HFFc6 (cell line): Measurements from ENCODE around the gene DNAJC24. TPM values are rescaled to one million over a fixed set of nuclear protein-coding genes. Genes with fewer than 3 reads are reported as not detected.

ENCODE experiments used
- DNase-seq: peaks from one replicate; pipeline ENCODE4 v3.0.0-alpha.2; 2018
- H3K27ac Mint-ChIP-seq: 2 replicates; pipeline ENCODE4 v1.8.0; 2020; ENCODE audit warnings: mild to moderate bottlenecking, mixed read lengths
- H3K27me3 Mint-ChIP-seq: 2 replicates; pipeline ENCODE4 v1.8.0; 2021; ENCODE audit warnings: mild to moderate bottlenecking, moderate library complexity, mixed read lengths; ENCODE audit not compliant: insufficient read depth
- H3K36me3 Mint-ChIP-seq: 2 replicates; pipeline ENCODE4 v1.8.0; 2021; ENCODE audit warnings: low read depth, mixed read lengths
- H3K4me1 Mint-ChIP-seq: 2 replicates; pipeline ENCODE4 v1.8.0; 2020; ENCODE audit warnings: low read depth, mixed read lengths
- H3K4me3 Mint-ChIP-seq: 2 replicates; pipeline ENCODE4 v1.8.0; 2020; ENCODE audit warnings: mild to moderate bottlenecking, moderate library complexity, mixed read lengths
- H3K9me3 Mint-ChIP-seq: 2 replicates; pipeline ENCODE4 v1.8.0; 2020; ENCODE audit warnings: mild to moderate bottlenecking, mixed read lengths
- CTCF ChIP-seq: fragments of 200-600 bp; sonication (generic); IDR thresholded peaks from 2 replicates; pipeline ENCODE4 v1.5.0; 2021; ENCODE audit warnings: antibody characterized with exemption, mild to moderate bottlenecking
- total RNA-seq, 6 experiments: library from RNA; stranded (reverse); fragmentation: NEBNext Ultra II Directional; extraction: Animal tissue kit (Norgen Biotek cat#: 25700); gene quantifications; 2 replicates in 1 of 6; 3 replicates in 5 of 6; pipeline ENCODE4 v1.2.3, GENCODE V29; 2021

Gene DNAJC24
- total RNA-seq, 6 experiments from 2014 or later = 15.7 to 19.9 (median 17.6) TPM

- no peak for DNase-seq
- TF ChIP-seq CTCF = no peak
- Mint-ChIP-seq H3K4me1 (no peaks in the 10 kb centered on the region), H3K4me3 (no peak overlapping the region), H3K27ac (no peak overlapping the region), H3K27me3 (peaks cover 7% of the 10 kb centered on the region), H3K36me3 (no peaks in the 10 kb centered on the region), H3K9me3 (no peaks in the 10 kb centered on the region)
These were observed 14.5 kb upstream of the DNAJC24 start for GRCh38 chr11:31355131-31355530.

DNA sequence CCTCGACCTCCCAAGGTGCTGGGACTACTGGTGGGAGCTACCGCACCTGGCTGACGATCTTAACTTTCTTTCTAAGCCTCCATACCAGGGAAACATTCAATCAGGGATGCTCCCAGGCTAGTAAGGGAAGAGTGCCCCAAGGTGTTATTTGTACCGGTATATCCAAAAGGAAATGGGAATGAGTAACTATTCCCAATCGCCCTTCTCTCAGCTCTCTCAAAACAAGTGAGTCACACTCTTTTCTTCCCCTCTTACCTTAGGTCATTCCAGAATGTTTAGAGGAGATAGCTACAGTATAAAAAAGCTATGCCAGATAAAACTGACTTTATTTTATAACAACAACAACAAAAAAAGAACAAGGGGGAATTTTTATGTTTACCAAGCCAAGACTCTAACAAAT, 13.8 kb upstream of the DNAJC24 start:
- no peak overlapping the region for H3K4me3 Mint-ChIP-seq
- TF ChIP-seq CTCF = no peak
- no peaks in the 10 kb centered on the region for H3K36me3 Mint-ChIP-seq
- H3K27me3 Mint-ChIP-seq = peaks cover 7% of the 10 kb centered on the region
- DNase-seq = no peak
- no peaks in the 10 kb centered on the region for H3K4me1 Mint-ChIP-seq
- H3K9me3 Mint-ChIP-seq = no peaks in the 10 kb centered on the region
- no peak overlapping the region for H3K27ac Mint-ChIP-seq

GRCh38 chr11:31361743-31362142, 7.9 kb upstream of the DNAJC24 start:
- no peaks in the 10 kb centered on the region for H3K4me1 Mint-ChIP-seq
- H3K27me3 Mint-ChIP-seq = peaks cover 5% of the 10 kb centered on the region
- no peak for DNase-seq
- no peaks in the 10 kb centered on the region for H3K36me3 Mint-ChIP-seq
- no peak for TF ChIP-seq CTCF
- no peak overlapping the region for H3K27ac Mint-ChIP-seq
- no peak overlapping the region for H3K4me3 Mint-ChIP-seq
- H3K9me3 Mint-ChIP-seq = no peaks in the 10 kb centered on the region

DNA sequence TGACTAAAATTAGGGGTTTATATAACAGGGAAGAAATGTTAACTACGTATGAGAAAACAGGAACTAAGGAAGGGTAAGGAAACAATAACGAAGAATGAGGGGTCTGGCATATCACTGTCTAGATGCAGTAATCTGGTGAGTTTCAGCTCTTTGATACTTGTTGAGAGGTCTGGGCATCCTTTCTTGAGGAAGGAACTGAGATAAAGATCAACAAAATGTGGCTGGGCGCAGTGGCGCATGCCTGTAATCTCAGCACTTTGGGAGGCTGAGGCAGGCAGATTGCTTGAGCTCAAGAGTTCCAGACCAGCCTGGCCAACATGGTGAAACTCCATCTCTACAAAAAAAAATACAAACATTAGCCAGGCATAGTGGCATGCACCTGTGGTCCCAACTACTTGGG, 2.9 kb upstream of the DNAJC24 start:
- Mint-ChIP-seq H3K27me3 (peaks cover 3% of the 10 kb centered on the region; the same call in 1 of the 2 replicates), H3K9me3 (no peaks in the 10 kb centered on the region), H3K4me1 (peaks cover 22% of the 10 kb centered on the region), H3K36me3 (no peaks in the 10 kb centered on the region), H3K4me3 (no peak overlapping the region), H3K27ac (no peak overlapping the region)
- no peak for DNase-seq
- TF ChIP-seq CTCF = no peak

GRCh38 chr11:31375879-31376278, 6.2 kb downstream of the DNAJC24 start:
- H3K4me3 Mint-ChIP-seq = no peak overlapping the region
- peaks cover 7% of the 10 kb centered on the region for H3K4me1 Mint-ChIP-seq
- H3K9me3 Mint-ChIP-seq = no peaks in the 10 kb centered on the region
- no peaks in the 10 kb centered on the region for H3K27me3 Mint-ChIP-seq
- H3K36me3 Mint-ChIP-seq = no peaks in the 10 kb centered on the region
- DNase-seq = no peak
- no peak for TF ChIP-seq CTCF
- no peak overlapping the region for H3K27ac Mint-ChIP-seq

DNA sequence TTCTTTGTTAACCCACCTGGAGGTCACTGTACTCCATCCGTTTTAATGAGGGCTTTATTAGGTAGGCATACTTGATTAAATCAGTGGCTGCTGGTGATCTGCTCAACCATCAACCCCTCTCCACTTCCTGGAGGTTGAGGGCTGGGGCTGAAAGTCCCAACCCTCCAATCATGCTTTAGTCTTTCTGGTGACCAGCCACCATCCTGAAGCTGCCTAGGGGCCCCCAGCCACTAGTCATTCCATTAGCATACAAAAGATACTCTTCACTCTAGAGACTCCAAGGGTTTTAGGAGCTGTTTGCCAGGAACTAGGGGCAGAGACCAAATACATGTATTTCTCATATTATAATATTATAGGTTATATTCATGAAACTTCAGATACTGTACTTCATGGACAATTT, 13.5 kb downstream of the DNAJC24 start:
- no peak overlapping the region for H3K27ac Mint-ChIP-seq
- no peaks in the 10 kb centered on the region for H3K9me3 Mint-ChIP-seq
- no peak for TF ChIP-seq CTCF

More for the DNA sequence above, 13.5 kb downstream of the DNAJC24 start:
- H3K27me3 Mint-ChIP-seq = peaks cover 2% of the 10 kb centered on the region; the same call in 1 of the 2 replicates
- H3K4me1 Mint-ChIP-seq = peaks cover 7% of the 10 kb centered on the region; the same call in 1 of the 2 replicates
- peaks cover 13% of the 10 kb centered on the region for H3K36me3 Mint-ChIP-seq
- no peak for DNase-seq
- no peak overlapping the region for H3K4me3 Mint-ChIP-seq
